Measurements from ENCODE around the gene TSEN15. TPM values are rescaled to one million over a fixed set of nuclear protein-coding genes. Genes with fewer than 3 reads are reported as not detected.

The TSEN15 gene
- total RNA-seq, 2 experiments from 2014 or later, result 11.2 to 12.2 TPM

DNA sequence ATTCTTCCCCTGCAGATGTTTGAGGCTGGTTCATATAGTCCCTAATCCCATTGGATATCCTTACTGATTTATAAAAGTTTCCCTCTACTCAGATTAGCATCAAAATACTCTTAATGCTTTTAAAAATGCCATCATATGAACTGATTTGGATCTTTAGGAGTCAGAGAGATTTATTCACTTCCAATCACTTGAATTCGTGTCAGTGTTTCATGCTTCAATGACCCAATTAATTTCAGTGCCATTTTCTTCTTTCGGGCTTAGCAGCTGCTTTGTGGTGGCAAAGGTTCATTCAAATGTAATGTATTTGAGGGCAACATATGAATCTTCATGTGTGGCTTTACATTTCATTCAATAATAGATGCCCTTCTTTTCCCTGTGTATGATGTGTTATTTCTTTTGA lies 2.2 kb upstream of the TSEN15 start:
- ChIA-PET POLR2A (no interaction called here), CTCF (interaction anchor here (0.6 to 1.0 kb wide), 2 partner anchors 133 to 588 kb away, joined by 4 read pairs; no protein-coding TSS in a partner anchor)
- H3K4me3 ChIP-seq (ENCODE audit: low read length), result no peak overlapping the region
- no peaks in the 10 kb centered on the region for H3K27me3 ChIP-seq (ENCODE audit: control insufficient read depth in 1 of 2, insufficient read depth in 2 of 2, low read length in 2 of 2)
- peaks cover 15% of the 10 kb centered on the region for H3K27me3 Mint-ChIP-seq
- H3K9me3 Mint-ChIP-seq, result no peaks in the 10 kb centered on the region
- H3K4me3 Mint-ChIP-seq, result no peak overlapping the region
- H3K36me3 Mint-ChIP-seq (ENCODE audit: low read depth), result peaks cover 12% of the 10 kb centered on the region
- H3K9me3 ChIP-seq (ENCODE audit: control insufficient read depth in 1 of 2, insufficient read depth in 1 of 2, low read length in 2 of 2), result no peaks in the 10 kb centered on the region
- DNase-seq, result no peak
- no peak overlapping the region for H3K27ac Mint-ChIP-seq
- TF ChIP-seq, protein P1, sequence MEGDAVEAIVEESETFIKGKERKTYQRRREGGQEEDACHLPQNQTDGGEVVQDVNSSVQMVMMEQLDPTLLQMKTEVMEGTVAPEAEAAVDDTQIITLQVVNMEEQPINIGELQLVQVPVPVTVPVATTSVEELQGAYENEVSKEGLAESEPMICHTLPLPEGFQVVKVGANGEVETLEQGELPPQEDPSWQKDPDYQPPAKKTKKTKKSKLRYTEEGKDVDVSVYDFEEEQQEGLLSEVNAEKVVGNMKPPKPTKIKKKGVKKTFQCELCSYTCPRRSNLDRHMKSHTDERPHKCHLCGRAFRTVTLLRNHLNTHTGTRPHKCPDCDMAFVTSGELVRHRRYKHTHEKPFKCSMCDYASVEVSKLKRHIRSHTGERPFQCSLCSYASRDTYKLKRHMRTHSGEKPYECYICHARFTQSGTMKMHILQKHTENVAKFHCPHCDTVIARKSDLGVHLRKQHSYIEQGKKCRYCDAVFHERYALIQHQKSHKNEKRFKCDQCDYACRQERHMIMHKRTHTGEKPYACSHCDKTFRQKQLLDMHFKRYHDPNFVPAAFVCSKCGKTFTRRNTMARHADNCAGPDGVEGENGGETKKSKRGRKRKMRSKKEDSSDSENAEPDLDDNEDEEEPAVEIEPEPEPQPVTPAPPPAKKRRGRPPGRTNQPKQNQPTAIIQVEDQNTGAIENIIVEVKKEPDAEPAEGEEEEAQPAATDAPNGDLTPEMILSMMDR (IDR thresholded peaks at IDR 0.05), result no peak
- no peaks in the 10 kb centered on the region for H3K36me3 ChIP-seq (ENCODE audit: insufficient read depth, low read length)
- intact Hi-C loops (cut with DNase I, micrococcal nuclease), result no loop called here
- peaks cover 15% of the 10 kb centered on the region for H3K4me1 ChIP-seq (ENCODE audit: insufficient read depth, low read length)
- H3K4me1 Mint-ChIP-seq (ENCODE audit: low read depth), result peaks cover 31% of the 10 kb centered on the region
- H3K27ac ChIP-seq (ENCODE audit: low read depth in 1 of 2, low read length in 2 of 2), result no peak overlapping the region
- ATAC-seq (ENCODE audit: poor library complexity), result no peak

DNA sequence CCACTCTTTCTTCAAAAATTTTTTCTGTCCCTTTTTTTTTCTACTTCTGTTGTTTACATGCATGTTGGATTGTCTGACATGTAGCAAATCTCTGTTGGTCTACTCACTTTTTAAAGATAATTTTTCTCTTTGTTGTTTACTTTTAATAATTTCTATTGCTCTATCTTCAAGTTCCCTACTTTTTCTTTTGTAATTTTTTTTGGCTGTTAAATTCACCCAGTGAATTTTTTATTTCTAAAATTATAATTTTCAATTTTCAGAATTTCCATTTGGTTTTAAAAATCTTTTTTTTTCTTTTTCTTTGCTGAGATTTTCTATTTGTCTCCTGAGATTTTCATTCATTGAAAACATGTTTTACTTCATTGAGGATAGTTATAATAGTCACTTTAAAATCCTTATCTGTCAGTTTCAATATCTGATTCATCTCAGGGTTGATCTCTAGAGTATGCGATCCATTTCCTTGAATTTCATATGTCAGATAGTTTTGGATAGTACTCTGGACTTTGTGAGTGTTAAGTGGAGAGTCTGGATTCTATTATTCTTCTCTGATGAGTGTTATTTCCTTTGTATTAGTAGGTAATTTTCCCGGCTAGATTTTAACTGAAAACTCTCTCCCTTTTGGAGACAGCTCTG lies 1.6 kb upstream of the TSEN15 start:
- CTCF ChIA-PET, result interaction anchor here (1.0 kb wide), 1 partner anchor 134 kb away, joined by 4 read pairs; no protein-coding TSS in a partner anchor
- Mint-ChIP-seq H3K4me1 (ENCODE audit: low read depth) (peaks cover 36% of the 10 kb centered on the region), H3K27me3 (peaks cover 15% of the 10 kb centered on the region), H3K9me3 (no peaks in the 10 kb centered on the region), H3K36me3 (ENCODE audit: low read depth) (peaks cover 16% of the 10 kb centered on the region), H3K27ac (peak overlapping the region; percentile 92), H3K4me3 (peak overlapping the region; percentile 93)
- H3K27ac ChIP-seq (ENCODE audit: low read depth in 1 of 2, low read length in 2 of 2), result no peak overlapping the region
- DNase-seq (no peak), ATAC-seq (ENCODE audit: poor library complexity) (no peak)
- H3K4me1 ChIP-seq (ENCODE audit: insufficient read depth, low read length), result peaks cover 15% of the 10 kb centered on the region
- intact Hi-C loops (cut with DNase I, micrococcal nuclease), result loop anchor here (5.0 kb wide), 3 partner anchors 93 to 578 kb away; partner anchors contain the start of gene SMG7 (in 2 of the 2)
- POLR2A ChIA-PET, result interaction anchor here (2.3 kb wide), 1 partner anchor 93 kb away, joined by 24 read pairs; no protein-coding TSS in a partner anchor
- no peak overlapping the region for H3K4me3 ChIP-seq (ENCODE audit: low read length)
- TF ChIP-seq, protein P1 (IDR thresholded peaks at IDR 0.05), result no peak
- peaks cover 4% of the 10 kb centered on the region for H3K36me3 ChIP-seq (ENCODE audit: insufficient read depth, low read length)
- H3K27me3 ChIP-seq (ENCODE audit: control insufficient read depth in 1 of 2, insufficient read depth in 2 of 2, low read length in 2 of 2), result no peaks in the 10 kb centered on the region
- H3K9me3 ChIP-seq (ENCODE audit: control insufficient read depth in 1 of 2, insufficient read depth in 1 of 2, low read length in 2 of 2), result no peaks in the 10 kb centered on the region

DNA sequence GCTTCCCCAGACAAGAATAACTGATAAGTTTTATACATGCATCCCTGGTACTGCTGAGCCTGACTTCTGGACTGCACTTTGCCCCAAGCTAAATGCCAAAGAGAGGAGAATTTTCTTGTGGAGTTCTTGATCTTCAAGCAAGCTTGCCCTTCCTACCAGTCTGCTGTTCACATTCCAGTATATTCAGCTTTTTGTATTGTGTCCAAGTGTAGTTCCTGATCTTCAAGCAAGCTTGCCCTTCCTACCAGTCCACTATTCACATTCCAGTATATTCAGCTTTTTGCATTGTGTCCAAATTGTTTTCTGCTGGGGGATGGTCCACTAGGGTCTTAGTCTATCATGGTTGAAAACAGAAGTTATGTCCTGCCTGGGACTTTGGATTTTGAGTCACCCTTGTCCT lies 894 bp upstream of the TSEN15 start:
- Mint-ChIP-seq H3K4me1 (ENCODE audit: low read depth) (peaks cover 40% of the 10 kb centered on the region), H3K9me3 (no peaks in the 10 kb centered on the region), H3K27ac (peak overlapping the region; percentile 92), H3K4me3 (peak overlapping the region; percentile 93), H3K36me3 (ENCODE audit: low read depth) (peaks cover 20% of the 10 kb centered on the region), H3K27me3 (peaks cover 15% of the 10 kb centered on the region)
- ChIA-PET POLR2A (interaction anchor here (1.2 to 2.3 kb wide), 3 partner anchors 17 to 135 kb away, joined by 3 to 24 read pairs (median 5); no protein-coding TSS in a partner anchor), CTCF (interaction anchor here (1.1 to 2.2 kb wide), 2 partner anchors 135 to 365 kb away, joined by 3 to 7 read pairs; no protein-coding TSS in a partner anchor)
- H3K36me3 ChIP-seq (ENCODE audit: insufficient read depth, low read length), result peaks cover 8% of the 10 kb centered on the region
- H3K4me1 ChIP-seq (ENCODE audit: insufficient read depth, low read length), result peaks cover 15% of the 10 kb centered on the region
- peak overlapping the region; percentile 87 for H3K4me3 ChIP-seq (ENCODE audit: low read length)
- TF ChIP-seq, protein P1 (IDR thresholded peaks at IDR 0.05), result no peak
- peak in 1 of 14 experiments; percentile 11 for DNase-seq
- ATAC-seq (ENCODE audit: poor library complexity), result no peak
- intact Hi-C loops (cut with DNase I, micrococcal nuclease), result loop anchor here (5.0 kb wide), 3 partner anchors 93 to 578 kb away; partner anchors contain the start of gene SMG7 (in 2 of the 2)
- no peaks in the 10 kb centered on the region for H3K27me3 ChIP-seq (ENCODE audit: control insufficient read depth in 1 of 2, insufficient read depth in 2 of 2, low read length in 2 of 2)
- no peaks in the 10 kb centered on the region for H3K9me3 ChIP-seq (ENCODE audit: control insufficient read depth in 1 of 2, insufficient read depth in 1 of 2, low read length in 2 of 2)
- H3K27ac ChIP-seq (ENCODE audit: low read depth in 1 of 2, low read length in 2 of 2), result peak overlapping the region in 1 of 2 donors; percentile 80

Data from CD4-positive, alpha-beta T cell (primary cell).